ENCODE data around the gene TFIP11. TPM values are rescaled to one million over a fixed set of nuclear protein-coding genes. Genes with fewer than 3 reads are reported as not detected.

Gene TFIP11
- total RNA-seq, 4 donors from 2014 or later, result 20.3 to 38.3 (median 21.6) TPM

DNA sequence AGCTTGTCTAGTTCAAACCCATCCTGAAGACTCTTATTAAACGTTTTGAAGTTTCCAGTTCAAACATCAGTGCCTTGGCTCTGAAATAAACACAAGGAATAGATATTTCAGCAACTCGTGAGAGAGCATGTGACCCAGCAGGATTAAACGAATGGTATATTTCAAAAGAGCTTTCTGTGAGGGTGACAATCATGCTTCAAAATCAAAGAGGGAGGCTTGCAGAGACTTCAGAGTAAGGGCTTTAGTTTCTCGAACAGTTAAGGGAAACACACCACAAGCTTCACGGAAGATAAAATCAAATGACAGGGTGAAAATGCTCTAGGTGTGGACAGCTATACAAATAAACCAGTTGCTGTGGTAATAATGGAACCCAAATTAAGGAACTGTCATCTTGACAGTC lies 30.1 kb downstream of the TFIP11 start:
- no peak overlapping the region for H3K27ac ChIP-seq

DNA sequence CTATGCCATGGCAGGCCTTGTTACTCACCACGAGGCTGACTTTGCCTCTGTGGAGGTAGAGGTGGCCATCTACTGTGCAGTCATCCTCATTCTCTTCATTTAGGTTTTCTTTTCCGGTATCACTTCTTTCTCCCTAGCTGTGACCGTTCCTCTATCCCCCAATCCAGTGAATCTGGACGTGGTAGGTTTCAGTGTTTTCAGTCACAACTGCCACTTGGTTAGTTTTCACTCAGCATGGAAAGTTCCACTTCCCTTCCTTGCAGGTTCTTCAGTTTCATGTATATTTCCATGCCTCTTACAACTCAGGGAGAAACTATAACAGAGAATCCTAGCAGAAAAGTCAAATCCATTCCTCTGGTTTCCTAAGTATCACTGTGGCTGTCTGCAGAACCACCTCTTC lies 30.6 kb downstream of the TFIP11 start:
- TF ChIP-seq POLR2AphosphoS5 (IDR thresholded peaks at IDR 0.05) (no peak), POLR2A (IDR thresholded peaks at IDR 0.05) (no peak), EP300 (IDR thresholded peaks at IDR 0.05) (no peak)
- TF ChIP-seq, protein P1, sequence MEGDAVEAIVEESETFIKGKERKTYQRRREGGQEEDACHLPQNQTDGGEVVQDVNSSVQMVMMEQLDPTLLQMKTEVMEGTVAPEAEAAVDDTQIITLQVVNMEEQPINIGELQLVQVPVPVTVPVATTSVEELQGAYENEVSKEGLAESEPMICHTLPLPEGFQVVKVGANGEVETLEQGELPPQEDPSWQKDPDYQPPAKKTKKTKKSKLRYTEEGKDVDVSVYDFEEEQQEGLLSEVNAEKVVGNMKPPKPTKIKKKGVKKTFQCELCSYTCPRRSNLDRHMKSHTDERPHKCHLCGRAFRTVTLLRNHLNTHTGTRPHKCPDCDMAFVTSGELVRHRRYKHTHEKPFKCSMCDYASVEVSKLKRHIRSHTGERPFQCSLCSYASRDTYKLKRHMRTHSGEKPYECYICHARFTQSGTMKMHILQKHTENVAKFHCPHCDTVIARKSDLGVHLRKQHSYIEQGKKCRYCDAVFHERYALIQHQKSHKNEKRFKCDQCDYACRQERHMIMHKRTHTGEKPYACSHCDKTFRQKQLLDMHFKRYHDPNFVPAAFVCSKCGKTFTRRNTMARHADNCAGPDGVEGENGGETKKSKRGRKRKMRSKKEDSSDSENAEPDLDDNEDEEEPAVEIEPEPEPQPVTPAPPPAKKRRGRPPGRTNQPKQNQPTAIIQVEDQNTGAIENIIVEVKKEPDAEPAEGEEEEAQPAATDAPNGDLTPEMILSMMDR (IDR thresholded peaks at IDR 0.05), result no peak
- Histone ChIP-seq H3K36me3 (peaks cover 0 to 47% of the 10 kb centered on the region in 2 donors), H3K4me3 (no peak overlapping the region), H3K9me3 (no peaks in the 10 kb centered on the region), H3K27ac (no peak overlapping the region), H3K4me1 (peaks cover 13 to 73% (median 39%) of the 10 kb centered on the region in 3 donors), H3K27me3 (no peaks in the 10 kb centered on the region)
- no peak for ATAC-seq
- WGBS, 2 donors (ENCODE audit: low coverage in 1 of 2), result 79 to 81% methylated on average over 4 of the region's 4 CpGs

More for the DNA sequence above, 30.1 kb downstream of the TFIP11 start:
- no peak for TF ChIP-seq POLR2A (IDR thresholded peaks at IDR 0.05)
- TF ChIP-seq, protein P1 (IDR thresholded peaks at IDR 0.05), result no peak
- TF ChIP-seq EP300 (IDR thresholded peaks at IDR 0.05), result no peak
- no peak for TF ChIP-seq POLR2AphosphoS5 (IDR thresholded peaks at IDR 0.05)
- Histone ChIP-seq H3K36me3 (peaks cover 0 to 45% of the 10 kb centered on the region in 2 donors), H3K27me3 (no peaks in the 10 kb centered on the region), H3K4me3 (no peak overlapping the region), H3K9me3 (no peaks in the 10 kb centered on the region), H3K4me1 (peaks cover 13 to 73% (median 39%) of the 10 kb centered on the region in 3 donors)
- WGBS, 2 donors (ENCODE audit: low coverage in 1 of 2), result 44 to 87% methylated on average over 3 to 5 of the region's 5 CpGs
- no peak for ATAC-seq

DNA sequence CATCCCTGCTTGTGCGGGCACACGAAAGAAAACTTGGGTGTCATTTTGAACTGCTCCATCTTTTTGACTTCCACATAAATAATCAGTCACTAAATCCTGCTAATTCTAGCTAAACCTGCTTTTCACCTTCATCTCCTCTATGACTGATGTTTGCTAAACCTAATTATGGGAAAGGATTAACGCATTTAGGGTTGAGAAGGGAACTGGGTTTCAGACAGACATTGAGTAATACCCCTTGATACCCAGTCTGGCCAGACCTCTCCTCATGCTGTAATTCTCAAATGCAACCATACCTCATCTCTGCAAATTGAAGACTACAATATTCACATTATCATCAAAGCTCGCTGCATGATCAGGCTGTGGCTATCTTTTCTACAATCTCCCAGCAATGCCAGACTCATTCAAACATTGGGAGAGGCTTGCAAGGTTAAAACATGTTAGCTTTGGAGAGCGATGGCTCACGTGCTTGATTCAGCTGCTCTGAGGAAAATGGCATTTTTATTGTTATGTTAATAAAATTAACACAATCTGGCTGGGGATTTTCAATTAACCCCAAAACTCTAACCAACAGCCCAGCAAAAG lies 31.1 kb downstream of the TFIP11 start:
- Histone ChIP-seq H3K27me3 (no peaks in the 10 kb centered on the region), H3K9me3 (no peaks in the 10 kb centered on the region), H3K4me3 (no peak overlapping the region), H3K36me3 (peaks cover 0 to 52% of the 10 kb centered on the region in 2 donors), H3K4me1 (peaks cover 13 to 69% (median 39%) of the 10 kb centered on the region in 3 donors), H3K27ac (no peak overlapping the region)
- 65 to 89% methylated on average over 4 to 6 of the region's 6 CpGs for WGBS, 2 donors (ENCODE audit: low coverage in 1 of 2)
- no peak for ATAC-seq
- TF ChIP-seq EP300 (IDR thresholded peaks at IDR 0.05) (no peak), POLR2AphosphoS5 (IDR thresholded peaks at IDR 0.05) (no peak), POLR2A (IDR thresholded peaks at IDR 0.05) (no peak)
- TF ChIP-seq, protein P1 (IDR thresholded peaks at IDR 0.05), result no peak

DNA sequence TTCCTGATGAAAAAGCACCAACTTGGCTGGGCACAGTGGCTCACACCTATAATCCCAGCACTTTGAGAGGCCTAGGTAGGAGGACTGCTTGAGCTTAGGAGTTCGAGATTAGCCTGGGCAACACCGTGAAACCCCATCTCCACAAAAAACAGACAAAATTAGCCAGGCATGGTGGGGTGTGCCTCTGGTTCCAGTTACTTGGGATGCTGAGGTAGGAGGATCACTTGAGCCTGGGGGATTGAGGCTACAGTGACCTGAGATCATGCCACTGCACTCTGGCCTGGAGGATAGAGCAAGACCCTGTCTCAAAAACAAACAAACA lies 31.7 kb downstream of the TFIP11 start:
- no CpG with 5 or more reads among the region's 2 CpGs for WGBS, 2 donors (ENCODE audit: low coverage in 1 of 2)
- ATAC-seq, result no peak
- no peaks in the 10 kb centered on the region for H3K9me3 ChIP-seq
- H3K27me3 ChIP-seq, result no peaks in the 10 kb centered on the region
- H3K36me3 ChIP-seq, result peaks cover 0 to 55% of the 10 kb centered on the region in 2 donors
- no peak overlapping the region for H3K27ac ChIP-seq
- TF ChIP-seq EP300 (IDR thresholded peaks at IDR 0.05) (no peak), POLR2A (IDR thresholded peaks at IDR 0.05) (no peak), POLR2AphosphoS5 (IDR thresholded peaks at IDR 0.05) (no peak)
- TF ChIP-seq, protein P1 (IDR thresholded peaks at IDR 0.05), result no peak
- H3K4me1 ChIP-seq, result peaks cover 13 to 63% (median 36%) of the 10 kb centered on the region in 3 donors
- H3K4me3 ChIP-seq, result no peak overlapping the region
